Smooth muscle cell (in vitro differentiated cells): Measurements from ENCODE around the gene SUPT4H1. TPM values are rescaled to one million over a fixed set of nuclear protein-coding genes. Genes with fewer than 3 reads are reported as not detected.

Experiments used
- DNase-seq: peaks from one replicate; lab custom pipeline; 2025; ENCODE audit not compliant: unreplicated experiment; lab: John Stamatoyannopoulos, UW
- H2AFZ ChIP-seq: fragments of 200-600 bp; sonication (generic); 2 replicates; pipeline ENCODE4 v1.6.0; 2016; ENCODE audit warnings: antibody characterized with exemption, low read depth, mild to moderate bottlenecking
- H3F3A ChIP-seq: fragments of 200-600 bp; sonication (generic); 2 replicates; pipeline ENCODE4 v1.6.0; 2017; ENCODE audit warnings: antibody characterized with exemption, low read depth
- H3K27ac ChIP-seq: fragments of 200-600 bp; sonication (generic); 2 replicates; pipeline ENCODE4 v1.5.1; 2016; ENCODE audit warnings: low read depth, mild to moderate bottlenecking
- H3K27me3 ChIP-seq: fragments of 200-600 bp; sonication (generic); 2 replicates; pipeline ENCODE4 v1.6.1; 2016; ENCODE audit warnings: low read depth, mild to moderate bottlenecking
- H3K36me3 ChIP-seq: fragments of 200-600 bp; sonication (generic); 2 replicates; pipeline ENCODE4 v1.5.1; 2016; ENCODE audit warnings: low read depth
- H3K4me1 ChIP-seq: fragments of 200-600 bp; sonication (generic); 2 replicates; pipeline ENCODE4 v1.5.1; 2016; ENCODE audit warnings: low read depth
- H3K4me2 ChIP-seq: fragments of 200-600 bp; sonication (generic); 2 replicates; pipeline ENCODE4 v1.6.0; 2016; ENCODE audit warnings: mild to moderate bottlenecking
- H3K4me3 ChIP-seq: fragments of 200-600 bp; sonication (generic); 2 replicates; pipeline ENCODE4 v1.5.1; 2016; ENCODE audit warnings: mild to moderate bottlenecking
- H3K79me2 ChIP-seq: fragments of 200-600 bp; sonication (generic); 2 replicates; pipeline ENCODE4 v1.6.0; 2016; ENCODE audit warnings: low read depth, mild to moderate bottlenecking
- H3K9ac ChIP-seq: fragments of 200-600 bp; sonication (generic); 2 replicates; pipeline ENCODE4 v1.6.0; 2016; ENCODE audit warnings: low read depth
- H3K9me3 ChIP-seq: fragments of 200-600 bp; sonication (generic); replicated peaks from 2 replicates; pipeline ENCODE4 v1.5.1; 2016; ENCODE audit warnings: low read depth
- H4K20me1 ChIP-seq: fragments of 200-600 bp; sonication (generic); 2 replicates; pipeline ENCODE4 v1.6.0; 2016; ENCODE audit warnings: low read depth
- WGBS: methylation state at CpG from one replicate; pipeline ENCODE4 v1.1.7; 2016; ENCODE audit warnings: low lambda C conversion rate; 5-methylcytosine and 5-hydroxymethylcytosine counted together
- polyA plus RNA-seq: library from polyadenylated mRNA; unstranded; fragments of >200 nt; fragmentation: Nextera tagmentation; extraction: Ambion mirVana; gene quantifications from 2 replicates; pipeline ENCODE4 v1.2.1, GENCODE V29; 2016
- total RNA-seq: library from RNA; depleted of rRNA; stranded (reverse); fragments of >200 nt; gene quantifications from 2 replicates; pipeline ENCODE4 v1.2.3, GENCODE V29; 2014
- TF ChIP-seq, protein P1 (sequence below): fragments of 200-600 bp; sonication (generic); IDR thresholded peaks from 2 replicates; pipeline ENCODE4 v1.5.1; 2017; ENCODE audit warnings: borderline replicate concordance, mild to moderate bottlenecking, antibody characterized with exemption; ENCODE audit not compliant: insufficient read depth, poor library complexity, severe bottlenecking

Gene SUPT4H1
- total and polyA plus RNA-seq, 2 experiments from 2014 or later = 66.1 to 107 TPM

DNA sequence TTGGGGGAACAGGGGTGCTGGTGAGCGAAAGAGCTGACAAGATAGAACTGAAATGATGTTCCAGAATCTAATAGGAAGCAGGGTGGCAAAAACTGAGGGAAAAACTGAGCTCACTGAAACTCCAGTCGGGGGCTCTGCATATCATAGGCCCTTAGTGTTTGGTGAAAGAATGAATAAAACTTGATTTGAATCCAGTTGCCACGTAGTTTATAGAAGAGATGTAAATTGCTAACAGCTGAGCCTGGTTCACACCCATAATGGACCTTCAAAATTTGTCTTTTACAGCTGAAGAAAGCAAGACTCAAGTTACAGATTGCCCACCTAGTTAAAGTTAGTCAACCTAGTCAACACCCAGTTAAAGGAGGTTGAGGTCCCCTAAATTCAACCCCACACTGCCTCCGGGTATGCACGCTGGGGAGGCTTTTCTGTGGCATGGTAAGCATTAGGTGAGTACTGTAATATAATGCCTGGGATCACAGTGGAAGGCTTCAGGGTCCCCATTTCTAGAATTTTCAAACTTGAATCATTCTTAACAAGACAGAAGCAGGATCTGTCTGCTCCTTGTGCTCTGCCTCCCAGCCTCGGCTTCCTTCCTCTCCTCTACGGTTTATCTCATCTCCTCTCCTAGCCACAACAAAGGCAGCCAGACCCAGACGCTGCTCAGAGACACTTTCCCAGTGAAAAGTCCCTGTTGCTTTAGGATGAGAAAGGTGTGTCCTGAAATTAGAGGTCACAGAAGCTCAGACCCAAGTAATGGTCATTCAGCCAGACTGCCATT is 26.9 kb upstream of the SUPT4H1 start:
- H3K36me3 ChIP-seq = no peaks in the 10 kb centered on the region
- no peak overlapping the region for H3K27ac ChIP-seq
- no peaks in the 10 kb centered on the region for H3K79me2 ChIP-seq
- H2AFZ ChIP-seq = no peak overlapping the region
- no peaks in the 10 kb centered on the region for H3F3A ChIP-seq
- no peaks in the 10 kb centered on the region for H3K27me3 ChIP-seq
- no peak overlapping the region for H3K9ac ChIP-seq
- no peaks in the 10 kb centered on the region for H4K20me1 ChIP-seq
- peak overlapping the region; percentile 15 for H3K4me2 ChIP-seq
- 53% methylated on average over 8 of the region's 8 CpGs for WGBS
- no peak overlapping the region for H3K4me3 ChIP-seq
- TF ChIP-seq, protein P1, sequence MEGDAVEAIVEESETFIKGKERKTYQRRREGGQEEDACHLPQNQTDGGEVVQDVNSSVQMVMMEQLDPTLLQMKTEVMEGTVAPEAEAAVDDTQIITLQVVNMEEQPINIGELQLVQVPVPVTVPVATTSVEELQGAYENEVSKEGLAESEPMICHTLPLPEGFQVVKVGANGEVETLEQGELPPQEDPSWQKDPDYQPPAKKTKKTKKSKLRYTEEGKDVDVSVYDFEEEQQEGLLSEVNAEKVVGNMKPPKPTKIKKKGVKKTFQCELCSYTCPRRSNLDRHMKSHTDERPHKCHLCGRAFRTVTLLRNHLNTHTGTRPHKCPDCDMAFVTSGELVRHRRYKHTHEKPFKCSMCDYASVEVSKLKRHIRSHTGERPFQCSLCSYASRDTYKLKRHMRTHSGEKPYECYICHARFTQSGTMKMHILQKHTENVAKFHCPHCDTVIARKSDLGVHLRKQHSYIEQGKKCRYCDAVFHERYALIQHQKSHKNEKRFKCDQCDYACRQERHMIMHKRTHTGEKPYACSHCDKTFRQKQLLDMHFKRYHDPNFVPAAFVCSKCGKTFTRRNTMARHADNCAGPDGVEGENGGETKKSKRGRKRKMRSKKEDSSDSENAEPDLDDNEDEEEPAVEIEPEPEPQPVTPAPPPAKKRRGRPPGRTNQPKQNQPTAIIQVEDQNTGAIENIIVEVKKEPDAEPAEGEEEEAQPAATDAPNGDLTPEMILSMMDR = no peak
- H3K4me1 ChIP-seq = peaks cover 1% of the 10 kb centered on the region
- no peak for DNase-seq
- H3K9me3 ChIP-seq = no peaks in the 10 kb centered on the region

DNA sequence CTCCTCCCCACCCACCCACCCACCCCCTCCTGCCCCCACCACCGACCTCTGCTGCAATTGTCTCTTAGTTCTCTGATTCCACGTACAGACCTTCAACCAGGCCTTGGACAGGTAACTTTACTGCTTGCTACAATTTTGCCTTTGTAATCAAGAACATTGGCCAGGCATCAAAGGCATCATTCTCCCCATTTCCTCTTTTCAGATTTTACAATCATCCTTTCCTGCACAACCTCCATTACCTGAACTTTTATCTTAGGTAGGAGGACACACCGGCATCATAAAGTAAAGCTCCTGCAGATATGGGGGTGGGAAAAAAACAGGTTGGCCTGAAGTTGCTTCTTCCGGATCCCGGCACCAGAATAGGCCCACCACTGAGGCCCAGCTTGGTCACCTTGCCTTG is 25.7 kb upstream of the SUPT4H1 start:
- Histone ChIP-seq H4K20me1 (no peaks in the 10 kb centered on the region), H3K36me3 (no peaks in the 10 kb centered on the region), H3K4me3 (no peak overlapping the region), H3K79me2 (no peaks in the 10 kb centered on the region), H3K4me2 (no peak overlapping the region), H3K9me3 (no peaks in the 10 kb centered on the region), H3K9ac (no peak overlapping the region), H3F3A (no peaks in the 10 kb centered on the region), H3K27ac (no peak overlapping the region), H3K27me3 (no peaks in the 10 kb centered on the region), H3K4me1 (no peaks in the 10 kb centered on the region), H2AFZ (no peak overlapping the region)
- WGBS = 75% methylated on average over 5 of the region's 5 CpGs
- no peak for DNase-seq
- TF ChIP-seq, protein P1 = no peak

DNA sequence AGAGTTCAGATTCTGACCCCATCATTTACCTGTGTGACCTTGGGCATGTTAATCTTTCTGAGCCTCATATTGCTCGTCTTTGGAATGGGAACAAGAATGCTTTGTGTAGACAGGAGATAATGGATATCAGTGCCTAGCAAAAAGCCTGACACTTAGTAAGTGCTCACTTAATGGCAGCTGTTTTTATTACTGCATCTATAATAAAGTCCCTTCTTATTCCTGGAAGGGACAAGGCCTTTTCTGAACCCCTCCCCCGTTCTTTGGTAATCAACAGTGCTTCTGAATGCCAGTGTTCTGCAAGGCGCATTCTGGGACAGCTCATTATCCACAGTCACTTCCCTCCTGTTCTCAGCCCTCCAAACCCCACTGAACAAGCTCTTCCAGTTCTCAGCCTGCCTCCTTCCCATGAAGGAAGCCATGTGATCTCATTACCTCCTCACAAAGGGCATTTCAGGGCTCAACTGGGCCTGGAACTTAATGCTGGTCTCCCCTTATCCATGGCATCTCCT is 25.1 kb upstream of the SUPT4H1 start:
- Histone ChIP-seq H3K4me1 (no peaks in the 10 kb centered on the region), H3K36me3 (no peaks in the 10 kb centered on the region), H3K4me2 (no peak overlapping the region), H3K27me3 (no peaks in the 10 kb centered on the region), H3K9ac (no peak overlapping the region), H3K9me3 (no peaks in the 10 kb centered on the region), H3K27ac (no peak overlapping the region), H2AFZ (no peak overlapping the region), H3K4me3 (no peak overlapping the region), H3F3A (no peaks in the 10 kb centered on the region), H3K79me2 (no peaks in the 10 kb centered on the region), H4K20me1 (no peaks in the 10 kb centered on the region)
- DNase-seq = no peak
- 48% methylated on average over 3 of the region's 3 CpGs for WGBS
- TF ChIP-seq, protein P1 = no peak
